ENCODE measurements around the gene VEZT. TPM values are rescaled to one million over a fixed set of nuclear protein-coding genes. Genes with fewer than 3 reads are reported as not detected.

Gene VEZT
- total RNA-seq, 4 donors from 2014 or later = 64.0 to 117 (median 70.9) TPM

DNA sequence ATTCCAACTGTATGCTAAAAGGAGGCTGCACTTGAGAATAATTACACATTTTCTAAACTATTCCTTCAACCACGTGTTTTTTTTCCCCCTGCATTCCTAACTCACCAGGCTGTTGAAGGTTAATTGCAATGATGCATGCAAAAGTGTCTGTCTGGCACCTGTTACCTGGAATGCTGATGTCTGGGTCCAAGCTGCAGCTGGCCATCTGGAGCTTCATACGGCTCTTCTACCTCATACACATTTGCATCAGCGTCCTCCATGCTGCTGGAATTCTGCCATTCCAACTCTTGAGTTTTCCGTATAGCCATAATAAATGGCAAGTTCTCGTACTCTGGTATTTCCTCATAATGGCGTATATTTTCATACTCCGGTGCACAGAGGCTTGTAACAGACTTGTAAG is 8.9 kb upstream of the VEZT start:
- DNase-seq (ENCODE audit: low spot score in 2 of 2) = no peak
- no peaks in the 10 kb centered on the region for H3K9me3 ChIP-seq
- TF ChIP-seq POLR2A (IDR thresholded peaks at IDR 0.05) = no peak
- TF ChIP-seq EP300 (IDR thresholded peaks at IDR 0.05) = no peak
- TF ChIP-seq, protein P1, sequence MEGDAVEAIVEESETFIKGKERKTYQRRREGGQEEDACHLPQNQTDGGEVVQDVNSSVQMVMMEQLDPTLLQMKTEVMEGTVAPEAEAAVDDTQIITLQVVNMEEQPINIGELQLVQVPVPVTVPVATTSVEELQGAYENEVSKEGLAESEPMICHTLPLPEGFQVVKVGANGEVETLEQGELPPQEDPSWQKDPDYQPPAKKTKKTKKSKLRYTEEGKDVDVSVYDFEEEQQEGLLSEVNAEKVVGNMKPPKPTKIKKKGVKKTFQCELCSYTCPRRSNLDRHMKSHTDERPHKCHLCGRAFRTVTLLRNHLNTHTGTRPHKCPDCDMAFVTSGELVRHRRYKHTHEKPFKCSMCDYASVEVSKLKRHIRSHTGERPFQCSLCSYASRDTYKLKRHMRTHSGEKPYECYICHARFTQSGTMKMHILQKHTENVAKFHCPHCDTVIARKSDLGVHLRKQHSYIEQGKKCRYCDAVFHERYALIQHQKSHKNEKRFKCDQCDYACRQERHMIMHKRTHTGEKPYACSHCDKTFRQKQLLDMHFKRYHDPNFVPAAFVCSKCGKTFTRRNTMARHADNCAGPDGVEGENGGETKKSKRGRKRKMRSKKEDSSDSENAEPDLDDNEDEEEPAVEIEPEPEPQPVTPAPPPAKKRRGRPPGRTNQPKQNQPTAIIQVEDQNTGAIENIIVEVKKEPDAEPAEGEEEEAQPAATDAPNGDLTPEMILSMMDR (IDR thresholded peaks at IDR 0.05) = no peak
- no peak for TF ChIP-seq POLR2AphosphoS5 (IDR thresholded peaks at IDR 0.05)
- no peak overlapping the region for H3K4me3 ChIP-seq
- WGBS = 84% methylated on average over 7 of the region's 7 CpGs
- no peaks in the 10 kb centered on the region for H3K36me3 ChIP-seq
- H3K4me1 ChIP-seq = peaks cover 40% of the 10 kb centered on the region
- no peak overlapping the region for H3K27ac ChIP-seq
- H3K27me3 ChIP-seq = no peaks in the 10 kb centered on the region

DNA sequence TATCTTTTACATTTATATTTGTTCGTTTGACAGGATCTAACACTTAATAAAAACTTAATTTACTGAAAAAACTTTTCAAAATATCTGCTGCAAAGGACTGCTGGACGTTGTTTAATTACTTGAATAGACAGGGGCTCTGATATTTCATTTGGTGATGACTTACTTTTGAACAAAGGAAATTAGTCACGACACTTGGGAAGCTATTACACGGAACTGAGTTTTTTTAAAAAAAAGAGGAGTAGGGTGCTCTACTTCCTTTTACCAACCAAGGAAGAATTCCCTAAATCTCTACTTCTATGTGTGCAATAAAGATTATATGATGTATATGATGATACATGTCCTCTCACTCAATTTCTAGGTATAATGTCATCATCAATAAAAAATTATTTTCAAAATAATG is 5.0 kb upstream of the VEZT start:
- Histone ChIP-seq H3K4me3 (no peak overlapping the region), H3K9me3 (no peaks in the 10 kb centered on the region), H3K4me1 (peaks cover 31% of the 10 kb centered on the region), H3K27me3 (no peaks in the 10 kb centered on the region), H3K27ac (no peak overlapping the region), H3K36me3 (no peaks in the 10 kb centered on the region)
- no peak for DNase-seq (ENCODE audit: low spot score in 2 of 2)
- WGBS = 60% methylated on average over 4 of the region's 4 CpGs
- TF ChIP-seq EP300 (IDR thresholded peaks at IDR 0.05) = no peak
- no peak for TF ChIP-seq POLR2AphosphoS5 (IDR thresholded peaks at IDR 0.05)
- TF ChIP-seq, protein P1 (IDR thresholded peaks at IDR 0.05) = no peak
- TF ChIP-seq POLR2A (IDR thresholded peaks at IDR 0.05) = no peak

DNA sequence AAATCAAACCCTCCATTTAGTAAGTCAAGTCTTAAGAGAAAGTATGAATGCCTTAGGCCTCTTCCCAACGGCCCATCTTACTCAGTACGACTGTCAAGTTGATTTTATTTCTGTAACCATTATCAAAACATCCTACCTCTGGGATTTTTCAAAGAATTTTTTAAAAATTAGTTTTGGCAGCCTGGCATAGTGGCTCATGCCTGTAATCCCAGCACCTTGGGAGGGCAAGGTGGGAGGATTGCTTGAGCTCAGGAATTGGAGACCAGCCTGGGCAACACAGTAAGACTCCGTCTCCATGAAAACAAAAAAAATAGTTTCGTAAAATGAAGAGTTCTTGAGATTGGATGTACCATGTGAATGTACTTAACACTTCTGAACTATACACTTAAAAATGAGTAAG is 4.5 kb upstream of the VEZT start:
- Histone ChIP-seq H3K27me3 (no peaks in the 10 kb centered on the region), H3K4me3 (no peak overlapping the region), H3K4me1 (peaks cover 31% of the 10 kb centered on the region), H3K27ac (no peak overlapping the region), H3K9me3 (no peaks in the 10 kb centered on the region), H3K36me3 (no peaks in the 10 kb centered on the region)
- no peak for TF ChIP-seq POLR2A (IDR thresholded peaks at IDR 0.05)
- TF ChIP-seq, protein P1 (IDR thresholded peaks at IDR 0.05) = no peak
- no peak for TF ChIP-seq EP300 (IDR thresholded peaks at IDR 0.05)
- no peak for TF ChIP-seq POLR2AphosphoS5 (IDR thresholded peaks at IDR 0.05)
- 73% methylated on average over 4 of the region's 4 CpGs for WGBS
- DNase-seq (ENCODE audit: low spot score in 2 of 2) = no peak

DNA sequence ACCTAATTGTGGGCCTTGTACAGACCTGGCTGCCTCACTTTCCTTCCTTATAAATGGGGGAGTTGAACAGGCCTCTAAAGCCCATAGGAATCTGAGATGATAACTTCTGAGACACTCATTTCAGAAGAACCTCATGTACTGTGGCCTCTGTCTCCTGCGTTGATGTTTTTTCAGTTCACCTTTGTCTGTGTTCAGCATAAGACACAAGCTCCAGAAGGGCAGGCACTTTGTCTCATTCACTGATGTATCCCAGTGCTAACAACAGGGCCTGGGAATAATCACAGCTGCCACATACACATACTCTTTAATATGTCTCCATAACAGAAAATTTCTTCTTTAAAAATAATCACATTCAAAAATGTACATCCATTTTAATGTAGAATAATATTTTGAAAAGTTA is 3.7 kb upstream of the VEZT start:
- 80% methylated on average over 1 of the region's 1 CpG for WGBS
- no peaks in the 10 kb centered on the region for H3K27me3 ChIP-seq
- no peaks in the 10 kb centered on the region for H3K9me3 ChIP-seq
- no peak for TF ChIP-seq POLR2AphosphoS5 (IDR thresholded peaks at IDR 0.05)
- TF ChIP-seq, protein P1 (IDR thresholded peaks at IDR 0.05) = no peak
- TF ChIP-seq POLR2A (IDR thresholded peaks at IDR 0.05) = no peak
- TF ChIP-seq EP300 (IDR thresholded peaks at IDR 0.05) = no peak
- DNase-seq (ENCODE audit: low spot score in 2 of 2) = no peak
- H3K27ac ChIP-seq = no peak overlapping the region
- H3K4me3 ChIP-seq = no peak overlapping the region
- no peaks in the 10 kb centered on the region for H3K36me3 ChIP-seq
- peaks cover 34% of the 10 kb centered on the region for H3K4me1 ChIP-seq

DNA sequence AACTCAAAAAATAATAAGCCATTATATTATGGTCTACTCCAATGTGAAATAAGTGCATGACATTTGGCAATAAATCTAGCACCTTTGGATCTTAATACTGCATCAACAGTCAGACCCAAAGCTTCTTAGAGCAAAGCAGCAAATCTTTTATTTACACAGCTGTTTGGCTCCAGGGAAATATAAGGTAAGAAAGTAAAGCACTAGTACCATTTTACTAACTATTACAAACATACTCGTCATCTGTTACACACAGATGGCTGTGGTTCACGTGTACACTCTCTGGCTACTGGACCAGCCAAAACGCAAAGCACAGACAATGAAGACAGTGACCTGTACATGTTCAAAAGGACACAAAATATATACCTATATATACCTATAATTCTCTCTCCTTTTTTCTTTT is 3.1 kb upstream of the VEZT start:
- H3K4me1 ChIP-seq = peaks cover 40% of the 10 kb centered on the region
- H3K4me3 ChIP-seq = no peak overlapping the region
- H3K36me3 ChIP-seq = no peaks in the 10 kb centered on the region
- H3K27me3 ChIP-seq = no peaks in the 10 kb centered on the region
- no peak for DNase-seq (ENCODE audit: low spot score in 2 of 2)
- no peak overlapping the region for H3K27ac ChIP-seq
- TF ChIP-seq, protein P1 (IDR thresholded peaks at IDR 0.05) = no peak
- no peak for TF ChIP-seq POLR2AphosphoS5 (IDR thresholded peaks at IDR 0.05)
- no peak for TF ChIP-seq EP300 (IDR thresholded peaks at IDR 0.05)
- 59% methylated on average over 3 of the region's 3 CpGs for WGBS
- no peaks in the 10 kb centered on the region for H3K9me3 ChIP-seq

Data from suprapubic skin (tissue), 4 donors.